Inflammatory macrophage treated with lipopolysaccharide for 4 hours (primary cell): Measurements from ENCODE around the gene NOSIP.

Experiments
- DNase-seq: peaks from one replicate; pipeline ENCODE4 v3.0.0-alpha.2; 2020

The NOSIP gene

DNA sequence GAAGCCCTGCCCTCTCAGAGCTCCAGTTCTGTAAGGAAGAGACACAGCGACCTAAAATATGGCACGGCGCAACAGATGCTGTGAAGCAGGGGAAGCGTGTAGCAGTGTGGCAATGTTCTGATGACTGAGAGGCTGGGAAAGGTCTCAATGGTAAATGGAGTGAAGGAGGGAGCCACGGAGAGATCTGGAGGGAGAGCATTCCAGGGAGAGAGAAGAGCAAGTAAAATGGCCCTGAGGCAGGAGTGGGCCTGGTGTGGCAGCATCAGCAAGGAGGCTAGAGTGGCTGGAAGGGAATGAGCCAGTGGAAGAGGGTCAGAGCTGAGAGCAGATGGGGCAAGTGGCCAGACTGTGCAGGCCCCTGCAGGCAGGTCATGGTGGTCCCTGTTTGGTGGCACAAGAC lies 36.2 kb downstream of the NOSIP start:
- DNase-seq, result no peak

DNA sequence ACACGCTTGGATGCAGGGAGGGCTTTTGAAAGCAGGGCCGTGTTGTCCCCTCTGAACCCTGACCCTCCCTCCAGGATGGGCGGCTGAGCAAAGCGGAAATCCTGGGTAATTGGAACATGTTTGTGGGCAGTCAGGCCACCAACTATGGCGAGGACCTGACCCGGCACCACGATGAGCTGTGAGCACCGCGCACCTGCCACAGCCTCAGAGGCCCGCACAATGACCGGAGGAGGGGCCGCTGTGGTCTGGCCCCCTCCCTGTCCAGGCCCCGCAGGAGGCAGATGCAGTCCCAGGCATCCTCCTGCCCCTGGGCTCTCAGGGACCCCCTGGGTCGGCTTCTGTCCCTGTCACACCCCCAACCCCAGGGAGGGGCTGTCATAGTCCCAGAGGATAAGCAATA lies 37.3 kb downstream of the NOSIP start:
- DNase-seq, result no peak

DNA sequence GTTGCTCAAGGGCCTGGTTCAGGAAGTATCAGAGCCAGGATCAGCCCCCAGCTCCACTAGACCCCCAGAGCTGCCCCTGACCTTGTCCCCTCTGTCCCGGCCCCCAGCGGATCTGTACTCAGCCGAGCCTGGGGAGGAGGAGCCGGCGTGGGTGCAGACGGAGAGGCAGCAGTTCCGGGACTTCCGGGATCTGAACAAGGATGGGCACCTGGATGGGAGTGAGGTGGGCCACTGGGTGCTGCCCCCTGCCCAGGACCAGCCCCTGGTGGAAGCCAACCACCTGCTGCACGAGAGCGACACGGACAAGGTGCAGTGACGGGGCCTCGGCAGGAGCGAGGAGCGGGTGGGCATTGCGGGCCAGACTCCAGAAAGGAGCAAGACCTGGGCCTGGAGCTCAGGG lies 37.9 kb downstream of the NOSIP start:
- no peak for DNase-seq

DNA sequence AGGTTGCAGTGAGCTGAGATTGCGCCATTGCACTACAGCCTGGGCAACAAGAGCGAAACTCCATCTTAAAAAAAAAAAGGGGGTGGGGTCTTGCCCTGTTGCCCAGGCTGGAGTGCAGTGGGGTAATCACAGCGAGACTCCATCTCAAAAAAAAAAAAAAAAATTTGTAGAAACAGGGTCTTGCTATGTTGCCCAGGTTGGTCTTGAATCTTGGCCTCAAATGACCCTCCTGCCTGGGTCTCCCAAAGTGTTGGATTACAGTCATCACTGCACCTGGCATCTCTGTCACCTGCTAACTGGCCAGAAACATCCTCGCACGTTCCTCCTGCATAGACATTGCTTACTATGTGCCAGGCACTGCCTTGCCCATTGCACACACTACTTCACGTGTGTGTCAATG lies 38.4 kb downstream of the NOSIP start:
- no peak for DNase-seq

DNA sequence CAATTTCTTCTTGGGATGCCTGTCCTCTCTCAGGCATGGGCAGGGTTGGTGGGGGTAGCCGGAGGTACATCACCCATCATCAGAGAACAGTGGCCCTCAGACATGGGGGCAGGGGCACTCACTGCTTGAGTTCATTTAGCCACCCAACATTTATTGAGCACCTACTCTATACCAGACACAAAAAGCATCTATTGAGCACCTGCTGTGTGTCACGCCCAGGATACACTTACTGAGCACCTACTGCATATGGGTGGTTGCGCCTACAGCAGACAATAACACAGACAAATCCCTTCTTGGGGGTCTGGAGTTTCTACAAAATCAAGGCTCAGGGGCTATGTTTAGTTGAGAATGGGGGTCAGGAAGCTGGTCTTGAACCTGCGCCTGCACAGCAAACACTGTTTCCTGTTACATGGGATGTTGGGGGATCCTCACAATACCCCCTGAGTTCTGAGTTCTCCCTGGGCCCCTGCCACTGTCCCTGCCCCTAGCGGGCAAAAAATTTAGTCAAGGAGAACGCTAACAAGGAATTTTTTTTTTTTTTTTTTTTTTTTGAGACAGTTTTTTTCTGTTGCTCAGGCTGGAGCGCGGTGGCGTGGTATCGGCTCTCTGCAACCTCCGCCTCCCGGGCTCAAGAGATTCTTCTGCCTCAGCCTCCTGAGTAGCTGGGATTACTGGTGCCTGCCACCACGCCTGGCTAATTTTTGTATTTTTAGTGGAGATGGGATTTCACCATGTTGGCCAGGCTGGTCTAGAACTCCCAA lies 41.0 kb downstream of the NOSIP start:
- no peak for DNase-seq

DNA sequence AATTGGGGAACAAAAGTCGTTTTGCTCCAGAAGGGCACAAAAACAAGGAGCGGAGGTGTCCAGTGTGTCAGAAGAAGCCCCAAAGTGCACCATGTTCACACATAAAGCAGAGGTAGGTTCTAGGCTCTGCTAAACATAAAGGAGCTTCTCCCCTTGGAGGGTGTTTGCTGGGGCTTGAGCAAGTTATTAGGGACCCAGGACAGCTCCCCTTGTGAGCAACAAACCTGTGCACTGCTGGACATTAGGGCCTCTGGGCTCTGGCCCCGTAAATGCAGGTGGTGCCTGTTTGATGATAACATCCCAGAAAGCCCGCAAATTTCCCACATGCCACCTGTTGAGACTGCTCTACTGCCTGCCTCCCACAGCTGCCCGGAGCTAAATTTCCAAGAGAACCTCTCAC lies 41.7 kb downstream of the NOSIP start:
- no peak for DNase-seq

DNA sequence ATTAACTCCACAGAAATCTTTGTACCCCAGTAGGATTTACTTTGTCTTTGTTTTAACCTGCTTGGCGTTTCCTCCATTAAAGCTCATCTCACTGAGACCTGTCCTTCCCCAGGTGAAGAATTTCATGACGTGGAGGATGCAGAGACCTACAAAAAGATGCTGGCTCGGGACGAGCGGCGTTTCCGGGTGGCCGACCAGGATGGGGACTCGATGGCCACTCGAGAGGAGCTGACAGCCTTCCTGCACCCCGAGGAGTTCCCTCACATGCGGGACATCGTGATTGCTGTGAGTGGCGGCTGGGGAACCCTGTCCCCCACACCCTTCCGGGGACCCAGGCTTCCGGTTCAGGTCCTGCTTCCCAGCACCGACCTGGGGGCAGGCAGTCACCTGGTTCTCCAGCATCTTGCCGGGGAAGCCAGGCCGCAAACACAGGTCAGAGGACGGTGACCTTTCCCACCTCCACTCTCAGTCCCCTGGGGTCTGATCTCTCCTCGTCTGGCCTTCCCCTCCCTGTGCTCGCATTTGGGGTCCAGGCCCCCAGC lies 43.4 kb downstream of the NOSIP start:
- no peak for DNase-seq

DNA sequence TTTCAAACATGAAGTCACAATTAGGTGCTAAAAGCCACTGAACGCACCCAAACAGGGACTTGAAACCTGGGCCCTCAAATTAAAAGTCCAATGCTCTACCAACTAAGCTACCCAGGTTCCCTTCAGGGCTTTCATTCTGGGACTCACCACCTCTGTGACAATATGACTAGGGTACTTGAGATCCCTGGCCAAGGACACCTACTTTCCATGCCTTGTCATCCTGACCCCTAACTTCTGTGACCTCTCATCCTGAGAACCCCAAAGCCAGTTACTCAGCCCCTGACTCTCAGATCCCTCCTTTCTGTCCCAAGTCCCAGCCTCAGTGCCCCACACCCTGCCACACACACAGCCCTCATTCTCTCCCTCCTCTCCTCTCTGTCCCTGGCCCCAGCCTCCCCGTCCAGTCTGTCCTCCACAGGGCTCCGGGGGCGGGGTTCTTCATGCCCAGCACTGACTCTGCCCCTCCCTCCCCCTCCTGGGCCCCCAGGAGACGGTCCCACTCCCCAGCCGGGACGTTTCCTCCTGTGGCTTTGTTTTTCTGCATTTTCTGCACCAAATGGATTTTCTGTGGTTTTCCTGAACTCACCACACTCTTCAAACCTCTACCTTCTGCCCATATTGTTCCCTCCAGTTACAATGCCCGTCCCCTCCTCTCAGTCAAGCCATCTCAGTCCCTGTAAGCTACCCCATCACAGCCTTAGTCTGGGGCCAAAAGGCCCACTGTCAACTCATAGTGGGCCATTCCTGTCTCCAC lies 45.5 kb downstream of the NOSIP start:
- DNase-seq, result no peak

DNA sequence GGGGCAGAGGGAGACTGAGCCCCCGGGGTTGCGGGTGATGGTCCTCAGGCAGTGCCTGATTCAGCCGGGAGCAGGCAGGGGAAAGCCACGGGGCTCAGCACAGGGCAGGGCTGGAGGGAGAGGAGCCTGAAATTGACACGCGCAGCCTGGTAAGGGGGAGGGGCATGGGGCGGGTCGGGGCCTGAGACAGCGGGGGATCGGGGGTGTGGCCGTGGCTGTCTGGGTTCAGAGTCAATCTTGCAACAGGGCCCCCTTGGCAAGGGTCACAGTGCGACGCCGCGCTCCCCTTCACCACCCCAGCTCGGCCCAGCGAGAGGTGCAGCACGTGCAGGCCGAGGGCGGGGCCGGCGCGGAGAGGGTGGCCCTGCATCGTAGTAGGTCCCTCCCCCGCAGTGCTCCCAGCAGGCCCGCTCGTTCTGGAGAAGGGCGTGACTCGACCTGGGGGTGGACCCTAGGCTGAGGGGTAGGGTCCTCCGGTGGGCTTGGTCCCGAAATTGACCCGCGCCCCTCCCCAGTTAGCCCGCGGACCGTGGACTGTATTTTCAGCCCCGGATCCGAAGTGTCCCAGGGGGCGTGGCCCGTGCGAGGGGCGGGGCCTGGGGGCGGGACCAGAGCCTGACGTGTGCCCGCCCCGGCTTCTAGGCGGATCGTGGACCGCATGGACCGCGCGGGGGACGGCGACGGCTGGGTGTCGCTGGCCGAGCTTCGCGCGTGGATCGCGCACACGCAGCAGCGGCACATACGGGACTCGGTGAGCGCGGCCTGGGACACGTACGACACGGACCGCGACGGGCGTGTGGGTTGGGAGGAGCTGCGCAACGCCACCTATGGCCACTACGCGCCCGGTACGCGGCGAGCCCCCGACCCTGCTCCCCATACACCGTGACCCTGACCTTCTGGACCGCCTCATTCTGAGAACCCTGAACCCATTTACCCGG lies 46.5 kb downstream of the NOSIP start:
- DNase-seq, result peak; percentile 68

DNA sequence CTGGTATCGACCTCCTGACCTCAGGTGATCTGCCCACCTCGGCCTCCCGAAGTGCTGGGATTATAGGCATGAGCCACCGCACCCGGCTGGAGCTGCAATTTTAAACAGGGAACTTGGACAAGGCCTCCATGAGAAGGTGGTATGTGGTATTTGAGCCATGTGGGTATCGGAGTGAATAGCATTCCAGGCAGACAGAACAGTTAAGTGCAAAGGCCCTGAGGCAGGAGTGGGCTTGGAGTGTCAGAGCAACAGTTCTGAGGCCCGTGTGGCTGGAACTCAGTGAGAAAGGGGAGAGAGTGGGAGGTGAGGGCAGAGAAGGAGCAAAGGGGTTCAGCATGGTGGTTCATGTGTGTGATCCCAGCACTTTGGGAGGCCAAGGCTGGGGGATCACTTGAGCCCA lies 49.6 kb downstream of the NOSIP start:
- no peak for DNase-seq

DNA sequence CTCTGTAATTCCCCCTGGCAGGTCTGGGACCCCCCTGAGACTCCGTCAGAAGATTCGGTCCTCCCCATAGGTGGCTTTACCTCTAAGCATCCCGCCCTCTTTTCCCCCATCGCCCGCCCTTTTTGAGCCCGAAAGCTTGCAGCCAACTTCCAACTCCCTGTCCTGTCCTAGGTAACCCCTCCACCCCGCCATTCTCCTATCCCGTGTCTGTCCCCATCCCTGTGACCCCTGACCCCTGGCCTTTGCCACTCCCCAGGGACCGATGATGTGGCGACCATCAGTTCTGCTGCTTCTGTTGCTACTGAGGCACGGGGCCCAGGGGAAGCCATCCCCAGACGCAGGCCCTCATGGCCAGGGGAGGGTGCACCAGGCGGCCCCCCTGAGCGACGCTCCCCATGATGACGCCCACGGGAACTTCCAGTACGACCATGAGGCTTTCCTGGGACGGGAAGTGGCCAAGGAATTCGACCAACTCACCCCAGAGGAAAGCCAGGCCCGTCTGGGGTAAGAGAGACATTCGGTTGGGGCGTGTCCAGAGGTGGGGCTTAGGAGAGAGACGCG lies 52.1 kb downstream of the NOSIP start:
- DNase-seq, result no peak

DNA sequence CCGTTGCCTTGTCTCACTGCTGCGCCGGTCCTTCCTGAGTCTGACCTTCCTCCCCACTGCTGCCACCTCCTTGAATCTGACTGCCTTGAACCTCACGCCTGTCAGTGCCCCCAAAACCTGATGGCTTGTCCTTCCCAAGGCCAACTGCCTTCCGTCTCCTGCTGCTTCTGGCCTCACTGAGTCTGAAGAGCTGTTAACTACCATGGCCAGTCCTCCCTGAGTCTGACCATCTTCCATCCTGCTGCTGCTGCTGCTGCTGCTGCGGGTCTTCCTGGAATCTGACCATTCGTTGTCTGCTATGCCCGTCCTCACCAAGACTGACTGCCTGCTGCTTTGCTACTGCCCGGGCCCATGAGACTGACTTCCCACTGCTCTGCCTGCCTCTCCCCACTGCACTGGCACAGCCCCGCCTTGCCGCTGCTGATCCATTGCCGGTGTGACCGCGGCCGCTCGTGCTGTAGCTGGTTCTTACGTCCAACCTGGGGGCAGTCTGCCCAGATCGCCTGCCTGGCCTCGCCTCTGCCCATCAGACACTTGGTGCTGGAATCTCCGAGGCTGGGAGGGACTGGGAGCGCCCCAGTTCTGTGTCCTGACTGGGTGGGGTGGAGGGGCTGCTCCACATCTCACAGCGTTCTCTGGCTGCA lies 55.4 kb downstream of the NOSIP start:
- no peak for DNase-seq

DNA sequence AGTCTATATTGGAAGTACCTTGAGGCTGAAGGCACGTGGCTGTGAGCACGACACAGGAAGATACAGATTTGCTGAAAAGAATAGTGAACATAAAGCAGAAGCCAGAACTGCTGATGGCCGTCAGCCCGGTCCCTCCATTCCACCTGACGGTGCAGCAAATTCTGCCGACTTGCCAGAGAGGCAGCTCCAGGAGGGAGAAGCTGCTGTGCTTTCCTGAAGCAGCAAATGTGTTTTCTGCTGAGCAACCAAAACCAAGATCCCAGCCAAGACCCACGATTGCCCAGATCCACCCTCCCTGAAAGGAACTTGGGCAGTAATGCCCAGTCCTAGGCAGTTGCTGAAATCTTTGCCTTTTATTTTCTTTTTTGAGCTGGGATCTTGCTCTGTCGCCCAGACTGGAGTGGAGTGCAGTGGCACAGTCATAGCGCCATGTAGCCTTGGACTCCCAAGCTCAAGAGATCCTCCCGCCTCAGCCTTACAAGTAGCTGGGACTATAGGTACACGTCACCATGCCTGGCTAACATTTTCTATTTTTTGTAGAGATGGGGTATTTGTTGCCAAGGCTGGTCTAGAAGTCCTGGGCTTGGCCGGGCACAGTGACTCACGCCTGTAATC lies 59.5 kb downstream of the NOSIP start:
- no peak for DNase-seq

DNA sequence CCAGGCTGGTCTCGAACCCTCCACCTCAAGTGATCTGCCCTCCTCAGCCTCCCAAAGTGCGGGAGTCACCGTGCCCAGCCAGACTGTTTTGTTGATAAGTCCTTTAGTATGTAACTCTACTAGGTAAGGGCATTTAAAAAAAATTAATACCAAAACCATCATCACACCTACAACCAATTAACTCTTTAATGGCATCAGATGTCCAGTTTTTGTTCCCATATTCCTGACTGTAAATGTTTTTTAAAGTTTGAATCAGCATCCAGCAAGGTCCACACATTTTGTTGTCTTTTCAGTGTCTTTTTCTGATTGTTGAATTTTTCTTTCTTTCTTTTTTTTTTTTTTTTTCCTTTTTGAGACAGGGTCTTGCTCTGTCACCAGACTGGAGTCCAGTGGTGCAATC lies 62.3 kb downstream of the NOSIP start:
- DNase-seq, result no peak

DNA sequence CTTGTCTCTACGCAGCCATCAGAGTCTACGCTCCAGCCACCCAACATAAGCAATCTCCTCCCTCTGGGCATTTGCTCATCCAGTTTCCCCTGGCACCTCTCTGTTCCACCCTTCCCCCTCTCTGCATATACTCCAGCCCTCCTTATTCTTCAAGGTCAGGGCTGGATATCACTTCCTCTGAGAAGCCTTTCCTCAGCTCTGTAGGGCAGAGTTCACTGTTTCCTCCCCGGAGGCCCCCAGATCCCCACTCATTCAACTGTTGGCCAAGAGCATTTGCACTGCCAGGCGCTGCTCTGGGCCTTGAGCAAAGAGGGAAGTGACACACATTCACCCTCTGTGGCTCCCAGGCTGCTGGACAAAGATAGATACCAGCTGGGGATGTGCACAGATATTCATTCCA lies 64.6 kb downstream of the NOSIP start:
- DNase-seq, result peak; percentile 95

DNA sequence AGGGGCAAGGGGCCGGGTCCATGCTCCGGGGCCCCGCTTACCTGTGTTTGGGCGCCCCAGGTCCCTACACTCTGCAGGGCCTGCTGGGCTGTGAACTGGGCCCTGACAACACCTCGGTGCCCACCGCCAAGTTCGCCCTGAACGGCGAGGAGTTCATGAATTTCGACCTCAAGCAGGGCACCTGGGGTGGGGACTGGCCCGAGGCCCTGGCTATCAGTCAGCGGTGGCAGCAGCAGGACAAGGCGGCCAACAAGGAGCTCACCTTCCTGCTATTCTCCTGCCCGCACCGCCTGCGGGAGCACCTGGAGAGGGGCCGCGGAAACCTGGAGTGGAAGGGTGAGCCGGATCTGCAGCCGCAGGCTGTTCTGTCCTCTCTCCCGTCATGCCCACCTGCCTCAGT lies 66.2 kb downstream of the NOSIP start:
- no peak for DNase-seq

DNA sequence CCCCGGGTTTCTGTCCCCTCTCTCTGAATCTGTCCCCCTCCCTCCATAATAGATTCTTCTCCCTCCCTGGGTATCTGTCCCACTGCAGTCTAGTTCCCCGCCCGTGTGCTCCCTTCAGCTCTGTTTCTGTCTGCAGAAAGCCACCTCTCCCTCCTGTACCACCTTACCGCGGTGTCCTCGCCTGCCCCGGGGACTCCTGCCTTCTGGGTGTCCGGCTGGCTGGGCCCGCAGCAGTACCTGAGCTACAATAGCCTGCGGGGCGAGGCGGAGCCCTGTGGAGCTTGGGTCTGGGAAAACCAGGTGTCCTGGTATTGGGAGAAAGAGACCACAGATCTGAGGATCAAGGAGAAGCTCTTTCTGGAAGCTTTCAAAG lies 66.6 kb downstream of the NOSIP start:
- no peak for DNase-seq

DNA sequence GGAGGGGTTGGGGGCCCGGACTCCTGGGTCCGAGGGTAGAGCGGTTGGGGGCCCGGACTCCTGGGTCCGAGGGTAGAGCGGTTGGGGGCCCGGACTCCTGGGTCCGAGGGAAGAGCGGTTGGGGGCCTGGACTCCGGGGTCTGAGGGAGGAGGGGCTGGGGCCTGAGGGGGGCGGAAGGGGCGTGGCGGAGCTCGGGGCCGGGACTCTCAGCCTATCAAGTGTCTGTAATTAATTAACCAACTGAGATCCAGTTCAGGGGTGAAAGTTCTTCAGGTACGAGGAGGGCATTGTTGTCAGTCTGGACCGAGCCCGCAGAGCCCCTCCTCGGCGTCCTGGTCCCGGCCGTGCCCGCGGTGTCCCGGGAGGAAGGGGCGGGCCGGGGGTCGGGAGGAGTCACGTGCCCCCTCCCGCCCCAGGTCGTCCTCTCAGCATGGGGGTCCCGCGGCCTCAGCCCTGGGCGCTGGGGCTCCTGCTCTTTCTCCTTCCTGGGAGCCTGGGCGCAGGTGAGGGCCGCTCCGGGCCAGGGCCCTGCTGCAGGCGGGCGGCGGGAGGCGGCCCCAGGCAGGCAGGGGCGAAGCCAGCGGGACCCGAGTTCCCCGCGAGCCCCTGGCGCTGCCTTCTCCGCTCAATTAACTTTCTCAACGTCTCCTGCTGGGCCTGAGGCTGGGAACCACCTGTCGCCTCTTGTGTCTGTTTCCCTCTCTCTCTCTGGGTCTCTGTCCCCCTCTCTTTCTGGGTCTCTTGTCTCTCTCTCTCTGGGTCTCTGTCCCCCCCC lies 67.2 kb downstream of the NOSIP start:
- DNase-seq, result no peak

DNA sequence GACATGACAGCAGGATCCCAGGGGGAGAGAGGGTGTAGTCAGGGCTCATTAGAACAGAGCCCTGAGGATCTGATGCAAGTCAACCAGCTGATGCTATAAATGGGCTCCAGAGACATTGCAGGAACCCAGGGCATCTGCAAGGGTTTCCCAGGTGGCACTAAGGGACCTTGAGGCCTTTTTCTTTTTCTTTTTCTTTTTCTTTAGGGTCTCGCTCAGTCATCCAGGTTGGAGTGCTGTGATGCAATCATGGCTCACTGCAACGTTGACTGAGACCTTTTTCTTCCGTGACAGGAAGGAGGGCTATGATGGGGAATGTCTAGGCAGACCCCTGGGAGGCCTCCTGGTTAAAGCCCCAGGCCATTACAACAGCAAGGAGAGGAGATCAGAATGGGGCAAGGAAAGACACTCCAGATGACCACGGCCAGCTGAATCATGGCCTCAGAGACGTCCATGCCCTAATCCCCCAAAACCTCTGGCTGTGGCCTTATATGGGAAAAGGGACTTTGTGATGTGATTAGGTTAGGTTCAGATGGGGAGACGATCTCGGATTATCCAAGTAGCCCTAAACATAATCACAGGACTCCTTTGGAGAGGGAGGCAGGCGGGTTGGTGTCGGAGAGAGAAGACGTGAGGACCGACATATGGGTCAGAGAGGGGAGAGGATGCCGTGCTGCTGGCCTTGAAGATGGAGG lies 72.4 kb downstream of the NOSIP start:
- DNase-seq, result no peak

DNA sequence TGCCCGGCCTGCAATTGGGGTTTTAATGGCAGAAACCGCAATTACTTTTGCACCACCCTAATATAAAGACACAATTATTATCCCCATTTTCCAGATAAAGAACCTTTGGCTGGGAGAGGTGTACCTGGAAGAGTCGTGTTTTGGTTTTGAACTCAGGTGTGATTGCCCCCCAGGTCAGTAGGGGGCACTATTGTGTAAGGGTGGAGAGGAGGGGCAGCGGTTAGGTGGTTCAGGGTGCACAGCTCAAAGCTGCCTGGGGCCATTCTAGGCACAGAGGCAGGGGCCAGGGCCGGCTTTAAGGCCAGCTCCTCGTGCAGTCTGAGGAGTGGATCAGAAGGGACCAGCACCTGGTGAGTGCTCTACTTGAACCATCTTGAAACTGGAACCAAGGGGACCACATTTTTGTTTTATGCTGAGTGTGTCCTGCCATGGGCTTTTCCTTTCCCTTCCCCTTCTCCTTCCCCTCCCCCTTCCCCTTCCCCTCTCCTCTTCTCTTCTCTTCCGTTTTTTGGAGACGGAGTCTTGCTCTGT lies 73.7 kb downstream of the NOSIP start:
- DNase-seq, result peak; percentile 78
